SU-DHL-6 (cell line): ENCODE data around the gene UVSSA.

Experiments
- H2AFZ ChIP-seq: fragments of 200-600 bp; sonication (generic); 2 replicates; pipeline ENCODE4 v1.6.1; 2014; ENCODE audit warnings: low read depth, mild to moderate bottlenecking, moderate library complexity, mixed read lengths, antibody characterized with exemption, low read length; ENCODE audit not compliant: severe bottlenecking
- H3F3A ChIP-seq: fragments of 200-600 bp; shearing (Covaris generic); 2 replicates; pipeline ENCODE4 v1.6.0; 2016; ENCODE audit warnings: antibody characterized with exemption, mild to moderate bottlenecking; ENCODE audit not compliant: insufficient read depth
- H3K27ac ChIP-seq: fragments of 200-600 bp; sonication (generic); 2 replicates; pipeline ENCODE4 v1.5.1; 2016; ENCODE audit warnings: low read depth, mild to moderate bottlenecking, low read length, moderate library complexity, mixed read lengths
- H3K27me3 ChIP-seq: fragments of 200-600 bp; sonication (generic), shearing (Covaris generic); 2 replicates; pipeline ENCODE4 v1.6.0; 2014; ENCODE audit warnings: mild to moderate bottlenecking, low read length
- H3K36me3 ChIP-seq: fragments of 200-600 bp; sonication (generic); 2 replicates; pipeline ENCODE4 v1.6.1; 2014; ENCODE audit warnings: mild to moderate bottlenecking, low read length, mixed read lengths
- H3K4me2 ChIP-seq: fragments of 300-600, 200-600 bp; shearing (Covaris generic), sonication (generic); 2 replicates; pipeline ENCODE4 v1.6.0; 2014; ENCODE audit warnings: low read length, low read depth, mild to moderate bottlenecking; ENCODE audit not compliant: poor library complexity, severe bottlenecking
- H3K4me3 ChIP-seq: fragments of 200-600 bp; sonication (generic); 2 replicates; pipeline ENCODE4 v1.5.1; 2014; ENCODE audit warnings: antibody characterized with exemption, low read length, mild to moderate bottlenecking, mixed read lengths; ENCODE audit not compliant: insufficient read depth, poor library complexity, severe bottlenecking
- H3K79me2 ChIP-seq: fragments of 200-600 bp; sonication (generic); 2 replicates; pipeline ENCODE4 v1.6.1; 2014; ENCODE audit warnings: mild to moderate bottlenecking, low read length, moderate library complexity; ENCODE audit not compliant: insufficient read depth
- H3K9ac ChIP-seq: fragments of 200-600 bp; sonication (generic); 2 replicates; pipeline ENCODE4 v1.7.0; 2014; ENCODE audit warnings: mild to moderate bottlenecking, low read length
- H3K9me2 ChIP-seq: fragments of 200-600 bp; sonication (generic); replicated peaks from 2 replicates; pipeline ENCODE4 v1.6.1; 2014; ENCODE audit warnings: low read length; ENCODE audit not compliant: insufficient read depth
- H3K9me3 ChIP-seq: fragments of 200-600 bp; sonication (generic); 2 replicates; pipeline ENCODE4 v1.6.1; 2014; ENCODE audit warnings: low read length, mixed read lengths; ENCODE audit not compliant: insufficient read depth
- H4K20me1 ChIP-seq: fragments of 200-600 bp; sonication (generic); 2 replicates; pipeline ENCODE4 v1.6.1; 2014; ENCODE audit warnings: low read depth, mild to moderate bottlenecking, antibody characterized with exemption, low read length, moderate library complexity, mixed read lengths
- EZH2phosphoT487 ChIP-seq: fragments of 200-600 bp; sonication (generic), shearing (Covaris generic); conservative IDR thresholded peaks from 2 replicates; pipeline ENCODE4 v1.6.1; 2018; ENCODE audit warnings: mild to moderate bottlenecking, antibody characterized with exemption, low read length, moderate library complexity, mixed read lengths
- TF ChIP-seq, protein P1 (sequence below): fragments of 200-600 bp; sonication (generic); IDR thresholded peaks from one replicate; pipeline ENCODE4 v1.5.1; 2017; ENCODE audit warnings: antibody characterized with exemption, mild to moderate bottlenecking, low read length, moderate library complexity; ENCODE audit not compliant: insufficient read depth, poor library complexity, severe bottlenecking

The UVSSA gene

DNA sequence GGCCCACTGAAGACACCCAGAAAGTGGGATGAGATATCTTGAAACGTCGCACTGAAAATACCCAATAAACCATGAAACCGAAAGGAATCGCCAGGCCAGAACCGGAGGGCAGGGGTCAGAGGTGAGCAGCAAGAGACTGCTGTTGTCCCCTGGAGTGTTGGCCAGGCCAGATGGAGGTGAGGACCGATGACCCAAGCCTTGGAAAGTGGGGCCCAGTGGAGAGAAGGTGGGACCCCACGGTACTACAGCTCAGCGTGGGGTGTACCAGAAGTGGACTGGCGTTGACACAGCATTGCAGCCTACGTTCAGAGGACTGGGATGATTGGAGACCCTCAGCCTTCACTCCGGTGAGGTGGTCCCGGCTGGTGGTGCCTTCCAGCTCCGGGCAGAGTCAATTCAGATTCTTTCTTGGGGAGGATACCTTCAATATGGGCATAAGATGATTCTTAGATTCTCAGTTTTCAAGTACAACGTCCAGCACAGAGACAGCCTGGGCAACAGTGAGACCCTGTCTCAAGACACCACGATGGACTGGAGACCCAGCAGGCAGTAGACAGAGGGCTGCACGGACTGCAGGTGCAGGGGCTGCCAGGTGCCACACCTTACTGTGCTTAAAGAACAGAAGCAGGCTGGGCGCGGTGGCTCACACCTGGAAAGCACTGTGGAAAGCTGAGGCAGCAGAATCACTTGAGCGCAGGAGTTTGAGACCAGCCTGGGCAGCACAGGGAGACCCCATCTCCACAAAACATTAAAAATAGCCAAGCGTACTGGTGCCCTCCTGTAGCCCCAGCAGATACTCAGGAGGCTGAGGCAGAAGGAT, 34.0 kb upstream of the UVSSA start:
- no peaks in the 10 kb centered on the region for H3K9me2 ChIP-seq
- H3K27ac ChIP-seq: no peak overlapping the region
- no peak overlapping the region for H3K4me2 ChIP-seq
- H3K9ac ChIP-seq: no peak overlapping the region
- H3K9me3 ChIP-seq: no peaks in the 10 kb centered on the region
- H3K27me3 ChIP-seq: no peaks in the 10 kb centered on the region
- TF ChIP-seq, protein P1, sequence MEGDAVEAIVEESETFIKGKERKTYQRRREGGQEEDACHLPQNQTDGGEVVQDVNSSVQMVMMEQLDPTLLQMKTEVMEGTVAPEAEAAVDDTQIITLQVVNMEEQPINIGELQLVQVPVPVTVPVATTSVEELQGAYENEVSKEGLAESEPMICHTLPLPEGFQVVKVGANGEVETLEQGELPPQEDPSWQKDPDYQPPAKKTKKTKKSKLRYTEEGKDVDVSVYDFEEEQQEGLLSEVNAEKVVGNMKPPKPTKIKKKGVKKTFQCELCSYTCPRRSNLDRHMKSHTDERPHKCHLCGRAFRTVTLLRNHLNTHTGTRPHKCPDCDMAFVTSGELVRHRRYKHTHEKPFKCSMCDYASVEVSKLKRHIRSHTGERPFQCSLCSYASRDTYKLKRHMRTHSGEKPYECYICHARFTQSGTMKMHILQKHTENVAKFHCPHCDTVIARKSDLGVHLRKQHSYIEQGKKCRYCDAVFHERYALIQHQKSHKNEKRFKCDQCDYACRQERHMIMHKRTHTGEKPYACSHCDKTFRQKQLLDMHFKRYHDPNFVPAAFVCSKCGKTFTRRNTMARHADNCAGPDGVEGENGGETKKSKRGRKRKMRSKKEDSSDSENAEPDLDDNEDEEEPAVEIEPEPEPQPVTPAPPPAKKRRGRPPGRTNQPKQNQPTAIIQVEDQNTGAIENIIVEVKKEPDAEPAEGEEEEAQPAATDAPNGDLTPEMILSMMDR: no peak
- TF ChIP-seq EZH2phosphoT487: no peak
- H3F3A ChIP-seq: no peaks in the 10 kb centered on the region
- no peaks in the 10 kb centered on the region for H4K20me1 ChIP-seq
- peaks cover 4% of the 10 kb centered on the region; the same call in 1 of the 2 replicates for H3K36me3 ChIP-seq
- H3K4me3 ChIP-seq: no peak overlapping the region
- no peak overlapping the region for H2AFZ ChIP-seq
- peaks cover 26% of the 10 kb centered on the region for H3K79me2 ChIP-seq

DNA sequence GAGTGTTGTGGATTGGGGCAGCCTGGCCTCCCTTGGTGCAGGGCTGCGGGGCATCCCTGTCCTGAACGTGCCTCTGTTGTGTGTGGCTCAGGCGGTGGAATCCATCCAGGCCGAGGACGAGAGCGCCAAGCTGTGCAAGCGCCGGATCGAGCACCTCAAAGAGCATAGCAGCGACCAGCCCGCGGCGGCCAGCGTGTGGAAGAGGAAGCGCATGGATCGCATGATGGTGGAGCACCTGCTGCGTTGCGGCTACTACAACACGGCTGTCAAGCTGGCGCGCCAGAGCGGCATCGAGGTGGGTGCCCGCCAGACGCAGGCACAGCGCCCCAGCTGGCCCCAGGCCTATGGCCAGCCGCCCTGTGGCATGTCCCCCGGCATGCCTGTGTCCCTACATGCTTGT, 31.7 kb upstream of the UVSSA start:
- peaks cover 4% of the 10 kb centered on the region; the same call in 1 of the 2 replicates for H3K36me3 ChIP-seq
- no peaks in the 10 kb centered on the region for H3K9me3 ChIP-seq
- H3K4me2 ChIP-seq: no peak overlapping the region
- H3F3A ChIP-seq: no peaks in the 10 kb centered on the region
- H3K27ac ChIP-seq: no peak overlapping the region
- no peak overlapping the region for H2AFZ ChIP-seq
- no peaks in the 10 kb centered on the region for H3K9me2 ChIP-seq
- H3K79me2 ChIP-seq: peaks cover 5% of the 10 kb centered on the region; the same call in 1 of the 2 replicates
- no peaks in the 10 kb centered on the region for H4K20me1 ChIP-seq
- no peak overlapping the region for H3K4me3 ChIP-seq
- no peaks in the 10 kb centered on the region for H3K27me3 ChIP-seq
- TF ChIP-seq, protein P1: no peak
- TF ChIP-seq EZH2phosphoT487: no peak
- H3K9ac ChIP-seq: no peak overlapping the region

DNA sequence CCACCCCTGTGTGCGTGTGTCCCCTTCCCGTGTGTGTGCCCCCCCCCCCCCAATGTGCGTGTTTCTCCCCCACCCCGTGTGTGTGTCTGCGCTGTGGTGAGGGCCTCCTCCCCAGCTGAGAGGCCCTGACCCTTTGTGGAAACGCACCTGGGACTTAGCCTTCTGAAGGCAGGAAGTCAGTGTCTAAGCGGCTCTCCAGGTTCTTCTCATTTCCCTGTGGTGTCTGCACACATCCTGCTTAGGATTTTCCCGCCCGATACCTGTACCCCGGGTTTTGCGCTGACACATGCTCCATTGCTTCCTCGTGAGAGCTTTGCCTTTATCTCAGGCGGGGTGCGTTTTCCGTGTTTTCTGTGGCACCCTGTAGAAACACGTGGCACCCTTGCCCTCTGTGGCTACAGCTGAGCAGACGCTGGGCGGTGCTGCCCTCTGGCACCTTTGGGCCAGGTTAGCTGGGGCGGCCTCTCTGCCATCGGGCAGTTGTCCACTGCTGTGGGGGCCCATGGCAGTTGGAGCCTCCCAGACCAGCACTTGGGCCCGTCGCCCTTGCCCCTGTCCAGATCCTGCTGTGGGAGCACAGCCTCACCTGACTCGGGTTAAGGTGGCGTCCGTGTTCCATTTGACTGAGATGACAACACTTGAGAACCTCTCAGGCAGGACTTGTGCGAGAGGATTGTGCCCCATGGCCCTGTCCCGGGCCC, 31.0 kb upstream of the UVSSA start:
- no peaks in the 10 kb centered on the region for H3K9me2 ChIP-seq
- H3K79me2 ChIP-seq: no peaks in the 10 kb centered on the region
- H2AFZ ChIP-seq: no peak overlapping the region
- H3F3A ChIP-seq: no peaks in the 10 kb centered on the region
- H3K4me3 ChIP-seq: no peak overlapping the region
- no peak overlapping the region for H3K4me2 ChIP-seq
- no peaks in the 10 kb centered on the region for H4K20me1 ChIP-seq
- peaks cover 4% of the 10 kb centered on the region; the same call in 1 of the 2 replicates for H3K36me3 ChIP-seq
- no peak overlapping the region for H3K9ac ChIP-seq
- TF ChIP-seq, protein P1: no peak
- no peak for TF ChIP-seq EZH2phosphoT487
- no peaks in the 10 kb centered on the region for H3K27me3 ChIP-seq
- H3K9me3 ChIP-seq: no peaks in the 10 kb centered on the region
- H3K27ac ChIP-seq: no peak overlapping the region
